H54 (cell line): ENCODE data around the gene THRSP.
"Not testable (repeated sequence)": the region's sequence is repeated elsewhere in the genome, so short reads cannot be mapped to it uniquely, and the experiment has no call there.

Experiments
- DNase-seq: peaks from one replicate; pipeline ENCODE4 v3.0.0; 2011; ENCODE audit warnings: low spot score, mixed read lengths; ENCODE audit not compliant: insufficient read length
- FAIRE-seq: peaks from 3 replicates; lab custom pipeline; 2011; peaks lifted over from hg19 to GRCh38; lab: Jason Lieb, UNC
- POLR2A ChIP-seq: IDR thresholded peaks from 2 replicates; pipeline ENCODE4 v1.6.1; 2011; ENCODE audit warnings: low read depth, mild to moderate bottlenecking, low read length

Gene THRSP

DNA sequence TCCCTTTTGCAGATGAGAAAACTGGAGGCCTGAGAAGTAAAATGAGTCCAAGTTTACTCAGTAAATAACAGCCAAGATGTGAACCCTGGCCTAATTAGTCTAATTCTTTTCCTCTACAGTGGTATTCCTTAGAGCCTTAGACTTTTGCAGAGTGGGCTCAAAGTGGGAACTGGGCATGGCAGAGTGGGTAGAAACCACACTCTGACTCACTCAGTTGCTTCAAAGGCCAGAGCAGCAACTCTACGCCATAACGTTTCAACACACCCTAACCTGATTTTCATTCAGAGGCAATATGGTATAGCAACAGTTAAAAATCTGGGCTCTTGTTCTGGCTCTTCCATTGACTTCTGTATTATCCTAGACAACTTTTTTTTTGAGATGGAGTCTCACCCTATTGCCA lies 2.8 kb downstream of the THRSP start:
- TF ChIP-seq POLR2A, result no peak
- FAIRE-seq (no peak), DNase-seq (no peak)

- DNase-seq (no peak), FAIRE-seq (no peak)
- TF ChIP-seq POLR2A, result no peak
These were observed 4.0 kb downstream of the THRSP start for GRCh38 chr11:78067704-78068103.

DNA sequence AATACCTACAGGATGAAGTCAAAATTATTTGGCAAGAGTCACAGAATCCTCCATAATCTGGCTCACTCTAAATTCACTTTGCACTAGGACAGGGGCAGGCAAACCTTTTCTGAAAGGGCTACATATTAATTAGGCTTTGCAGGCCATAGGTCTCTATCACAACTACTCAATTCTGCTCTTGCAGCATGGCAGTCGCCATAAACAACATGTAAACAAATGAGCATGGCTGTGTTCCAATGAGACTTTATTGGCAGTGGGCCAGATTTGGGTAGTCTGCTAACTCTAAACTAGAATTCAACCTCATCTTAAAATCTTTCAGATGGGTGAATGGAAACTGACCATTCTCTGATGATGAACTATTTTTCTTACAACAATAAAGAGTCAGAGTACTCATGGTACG lies 5.8 kb downstream of the THRSP start:
- TF ChIP-seq POLR2A, result no peak
- DNase-seq, result no peak
- FAIRE-seq, result no peak

DNA sequence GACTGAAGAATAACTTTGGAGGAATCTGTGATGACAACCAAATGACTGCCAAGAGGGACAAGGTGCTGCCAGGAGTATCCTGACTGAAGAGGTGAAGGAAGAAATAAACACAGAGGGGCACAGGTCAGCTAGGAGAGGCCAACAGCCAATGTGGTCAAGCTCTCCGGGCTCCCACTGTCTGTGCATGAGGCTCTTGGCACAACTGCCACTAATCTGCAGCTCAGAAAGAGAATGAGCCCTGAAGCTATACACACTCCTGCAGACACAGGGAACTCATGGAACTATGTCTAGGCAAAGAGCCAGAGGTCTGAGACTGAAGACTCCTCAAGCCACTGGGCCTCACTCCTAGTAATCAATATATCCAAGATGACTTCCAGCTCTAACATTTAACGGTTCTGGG lies 7.0 kb downstream of the THRSP start:
- FAIRE-seq, result no peak

GRCh38 chr11:78071717-78072116 lies 8.1 kb downstream of the THRSP start:
- DNase-seq (no peak), FAIRE-seq (no peak)
- no peak for TF ChIP-seq POLR2A

More for the DNA sequence above, 7.0 kb downstream of the THRSP start:
- no peak for TF ChIP-seq POLR2A
- no peak for DNase-seq

GRCh38 chr11:78072455-78072854 lies 8.8 kb downstream of the THRSP start:
- DNase-seq (no peak), FAIRE-seq (no peak)
- no peak for TF ChIP-seq POLR2A

GRCh38 chr11:78074756-78075155 lies 11.1 kb downstream of the THRSP start:
- FAIRE-seq (no peak), DNase-seq (no peak)
- no peak for TF ChIP-seq POLR2A

GRCh38 chr11:78076733-78077403 lies 13.2 kb downstream of the THRSP start:
- no peak for TF ChIP-seq POLR2A
- DNase-seq (no peak), FAIRE-seq (no peak)

DNA sequence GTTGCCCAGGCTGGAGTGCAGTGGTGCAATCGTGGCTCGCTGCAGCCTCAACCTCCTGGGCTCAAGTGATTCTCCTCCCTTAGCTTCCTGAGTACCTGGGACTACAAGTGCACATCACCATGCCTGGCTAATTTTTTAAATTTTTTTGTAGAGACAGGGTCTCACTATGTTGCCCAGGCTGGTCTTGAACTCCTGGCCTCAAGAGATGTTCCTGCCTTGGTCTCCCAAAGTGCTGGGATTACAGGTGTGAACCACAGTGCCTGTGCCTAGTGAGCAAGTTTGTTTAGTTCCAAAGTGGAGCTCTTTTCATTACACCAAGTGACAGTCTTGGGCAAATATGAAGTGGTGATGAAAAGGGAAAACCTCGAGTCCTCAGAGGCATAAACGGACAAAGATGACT lies 13.9 kb downstream of the THRSP start:
- FAIRE-seq, DNase-seq: not testable (repeated sequence)

DNA sequence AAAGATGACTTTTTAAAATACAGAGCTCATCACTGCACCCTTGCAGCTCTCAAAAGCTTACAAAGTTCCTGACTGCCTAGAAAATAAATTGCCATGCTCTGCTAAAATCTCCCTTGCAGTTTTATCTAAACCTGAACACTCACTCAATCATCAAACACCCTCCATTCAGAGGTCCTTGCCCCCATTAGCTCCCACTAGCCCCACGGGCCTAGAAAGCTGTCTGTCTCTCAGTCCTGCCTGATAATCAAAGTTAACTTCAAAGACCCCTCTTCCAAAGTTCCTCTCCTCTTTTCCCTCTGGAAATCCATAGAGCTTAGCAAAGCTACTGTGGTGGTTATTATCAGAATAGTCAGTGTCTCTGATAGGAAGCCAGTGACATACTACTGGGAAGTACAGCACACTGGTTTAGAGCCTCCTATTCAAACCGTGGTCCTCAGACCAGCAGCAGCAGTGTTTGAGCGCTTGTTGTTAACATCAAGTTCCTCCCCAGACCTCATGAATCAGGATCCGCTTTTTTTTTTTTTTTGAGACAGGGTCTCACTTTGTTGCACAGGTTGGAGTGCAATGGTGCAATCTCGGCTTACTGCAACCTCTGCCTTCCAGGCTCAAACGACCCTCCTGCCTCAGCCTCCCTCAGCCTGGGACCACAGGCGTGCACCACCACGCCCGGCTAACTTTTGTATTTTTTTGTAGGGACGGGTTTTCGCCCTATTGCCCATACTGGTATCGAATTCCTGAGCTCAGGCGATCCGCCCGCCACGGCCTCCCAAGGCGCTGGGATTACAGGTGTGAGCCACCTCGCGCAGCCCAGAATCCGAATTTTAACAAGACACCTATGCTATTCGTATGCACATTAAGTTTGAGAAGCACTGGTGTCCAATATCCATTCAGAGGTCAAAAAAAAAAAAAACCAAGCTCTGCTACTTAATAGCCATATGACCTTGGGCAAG lies 14.8 kb downstream of the THRSP start:
- DNase-seq (no peak), FAIRE-seq (no peak)
- no peak for TF ChIP-seq POLR2A

DNA sequence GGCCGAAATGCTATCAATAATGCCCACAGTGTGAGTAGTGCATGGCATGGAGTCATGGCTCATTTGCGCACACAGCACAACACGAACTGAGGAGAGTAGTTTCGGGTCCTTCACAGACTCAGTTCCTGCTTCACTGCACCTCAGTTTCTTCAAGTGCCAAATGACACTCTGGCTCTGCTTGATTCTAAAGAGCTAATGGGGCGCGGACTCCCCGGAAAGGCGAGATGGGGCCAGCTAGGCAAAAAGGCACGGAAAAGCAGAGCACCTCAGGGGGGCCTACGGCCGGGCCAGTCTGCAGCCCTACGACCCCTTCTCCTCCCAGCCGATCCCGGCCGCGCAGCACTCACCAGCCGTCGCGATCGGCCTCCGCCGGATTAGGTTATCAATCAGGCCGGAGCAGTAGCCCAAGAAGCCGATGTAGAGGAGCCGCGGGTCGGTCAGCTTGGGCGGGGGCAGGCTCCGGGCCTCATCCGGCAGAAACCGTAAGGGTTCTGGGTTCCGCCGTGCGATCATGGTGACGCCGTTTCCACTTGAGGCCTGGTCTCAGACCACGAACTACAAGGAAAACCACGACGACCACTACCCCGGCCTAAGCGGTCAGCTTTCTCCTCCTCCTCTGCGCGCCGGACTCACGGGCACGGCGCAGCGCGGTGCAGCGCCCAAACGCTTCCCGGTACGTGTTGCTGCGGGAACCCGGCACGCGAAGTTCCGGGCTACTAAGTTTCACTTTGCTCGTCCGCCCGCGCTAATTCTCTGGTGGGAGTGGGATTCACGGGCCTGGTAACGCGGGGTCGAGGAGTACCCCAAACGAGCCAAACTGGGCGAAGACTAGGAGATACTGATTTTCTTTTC lies 15.8 kb downstream of the THRSP start, which contains the start of gene NDUFC2:
NDUFC2 (minus strand) TSS at position 631 of the 852 bp plus-strand sequence; CDS start at position 513, 118 bp downstream.
- DNase-seq (peak; percentile 79), FAIRE-seq (no peak)
- peak; percentile 95 for TF ChIP-seq POLR2A

GRCh38 chr11:78080084-78080817 lies 16.6 kb downstream of the THRSP start:
- DNase-seq, result no peak
- no peak for FAIRE-seq
- TF ChIP-seq POLR2A, result no peak

DNA sequence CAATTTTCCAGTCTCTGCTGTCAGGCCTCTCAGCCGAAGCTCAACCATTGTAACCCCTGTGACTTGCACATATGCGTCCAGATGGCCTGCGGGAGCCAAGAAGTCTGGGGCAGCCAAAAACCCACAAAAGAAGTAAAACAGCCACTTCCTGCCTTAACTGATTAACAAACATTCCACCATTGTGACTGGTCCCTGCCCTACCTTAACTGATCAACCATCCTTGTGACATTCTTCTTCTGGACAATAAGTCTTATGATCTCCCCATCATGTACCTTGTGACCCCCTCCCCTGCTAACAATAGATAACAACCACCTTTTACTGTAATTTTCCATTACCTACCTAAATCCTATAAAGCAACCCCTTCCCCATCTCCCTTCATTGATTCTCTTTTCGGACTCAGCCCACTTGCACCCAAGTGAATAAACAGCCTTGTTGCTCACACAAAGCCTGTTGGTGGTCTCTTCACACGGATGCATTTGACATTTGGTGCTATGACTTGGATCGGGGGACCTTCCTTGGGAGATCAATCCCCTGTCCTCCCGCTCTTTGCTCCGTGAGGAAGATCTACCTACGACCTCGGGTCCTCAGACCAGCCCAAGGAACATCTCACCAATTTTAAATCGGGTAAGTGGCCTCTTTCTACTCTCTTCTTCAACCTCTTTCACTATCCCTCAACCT lies 17.3 kb downstream of the THRSP start:
- no peak for TF ChIP-seq POLR2A
- no peak for FAIRE-seq
- DNase-seq, result no peak
